ENCODE data around the gene FRS2.

The FRS2 gene

GRCh38 chr12:69514111-69514510 is 43.9 kb downstream of the FRS2 start:
- no peak for TF ChIP-seq CTCF (IDR thresholded peaks at IDR 0.05)

GRCh38 chr12:69514845-69515244 is 44.7 kb downstream of the FRS2 start:
- no peak for TF ChIP-seq CTCF (IDR thresholded peaks at IDR 0.05)

- no peak for TF ChIP-seq CTCF (IDR thresholded peaks at IDR 0.05)
These were observed 45.3 kb downstream of the FRS2 start for GRCh38 chr12:69515394-69515930.

GRCh38 chr12:69516950-69517349 is 46.8 kb downstream of the FRS2 start:
- no peak for TF ChIP-seq CTCF (IDR thresholded peaks at IDR 0.05)

GRCh38 chr12:69517406-69517805 is 47.2 kb downstream of the FRS2 start:
- TF ChIP-seq CTCF (IDR thresholded peaks at IDR 0.05) = no peak

DNA sequence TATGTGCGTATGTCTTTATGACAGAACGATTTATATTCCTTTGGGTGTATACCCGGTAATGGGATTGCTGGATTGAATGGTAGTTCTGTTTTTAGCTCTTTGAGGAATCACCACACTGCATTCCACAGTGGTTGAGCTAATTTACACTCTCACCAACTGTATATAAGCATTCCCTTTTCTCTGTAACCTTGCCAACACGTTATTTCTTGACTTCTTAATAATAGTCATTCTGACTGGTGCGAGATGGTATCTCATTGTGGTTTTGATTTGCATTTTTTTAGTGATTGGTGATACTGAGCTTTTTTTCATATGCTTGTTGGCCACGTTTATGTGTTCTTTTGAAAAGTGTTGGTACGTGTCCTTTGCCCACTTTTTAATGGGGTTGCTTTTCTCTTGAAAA is 49.7 kb downstream of the FRS2 start:
- TF ChIP-seq CTCF (IDR thresholded peaks at IDR 0.05) = no peak

DNA sequence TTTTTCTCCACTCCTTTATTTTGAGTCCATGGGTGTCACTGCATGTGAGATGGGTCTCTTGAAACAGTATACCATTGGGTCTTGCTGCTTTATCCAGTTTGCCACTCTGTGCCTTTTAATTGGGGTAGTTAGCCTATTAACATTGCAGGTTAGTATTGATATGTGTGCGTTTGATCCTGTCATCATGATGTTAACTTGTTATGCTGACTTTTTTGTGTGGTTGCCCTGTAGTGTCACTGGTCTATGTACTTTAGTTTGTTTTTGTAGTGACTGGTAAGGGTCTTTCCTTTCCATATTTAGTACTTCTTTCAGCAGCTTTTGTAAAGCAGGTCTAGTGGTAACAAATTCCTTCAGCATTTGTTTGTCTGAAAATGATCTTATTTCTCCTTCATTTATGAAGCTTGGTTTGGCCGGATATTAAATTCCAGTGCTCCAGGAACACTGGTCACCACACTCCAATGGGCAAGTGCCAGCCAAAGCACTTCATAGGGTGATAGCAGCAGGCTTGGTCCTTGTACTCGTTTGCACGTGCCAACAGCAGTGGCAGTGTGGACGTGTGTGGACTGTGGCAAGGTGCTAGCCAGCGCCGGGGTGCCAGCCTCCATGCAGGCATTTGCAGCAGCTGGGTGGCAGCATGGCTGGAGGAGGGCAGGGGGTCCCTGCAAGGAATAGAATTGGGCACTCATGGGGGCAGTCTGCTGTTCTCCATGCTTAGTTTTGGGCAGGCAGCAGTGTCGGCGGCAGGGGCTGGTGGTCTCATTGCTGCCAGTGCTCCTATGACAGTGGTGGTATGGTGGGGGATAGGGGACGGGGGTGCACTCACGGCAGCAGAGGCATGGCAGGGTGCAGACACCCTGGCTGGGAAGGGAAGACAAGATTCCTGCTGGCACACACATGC is 53.5 kb downstream of the FRS2 start:
- no peak for TF ChIP-seq CTCF (IDR thresholded peaks at IDR 0.05)
